ENCODE measurements around the gene ZNRD2. TPM values are rescaled to one million over a fixed set of nuclear protein-coding genes. Genes with fewer than 3 reads are reported as not detected.

ZNRD2 gene
- total RNA-seq, 1 experiment from 2014 or later, result 45.8 TPM

DNA sequence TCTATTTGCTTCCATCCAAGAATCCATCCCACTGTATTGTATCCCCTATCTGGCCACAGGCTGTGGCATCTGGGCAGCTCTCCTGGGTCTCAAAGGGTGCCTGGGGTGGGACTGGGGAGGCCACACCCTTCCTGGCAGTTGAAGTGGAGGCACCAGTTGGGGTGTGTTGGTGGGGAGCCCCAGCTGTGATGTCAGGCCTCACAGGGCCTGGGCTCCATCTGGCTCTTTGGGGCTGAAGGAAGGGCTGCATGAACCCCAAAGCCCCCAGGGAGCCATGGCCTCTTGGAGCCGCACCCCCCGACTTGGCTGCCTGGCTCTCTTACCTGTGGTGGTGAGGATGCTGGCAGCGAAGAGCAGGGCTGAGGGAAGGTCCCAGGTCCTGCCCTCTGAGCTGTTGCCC lies 24.9 kb downstream of the ZNRD2 start:
- H2BK15ac ChIP-seq (ENCODE audit: low read depth, low read length), result no peak overlapping the region
- no peaks in the 10 kb centered on the region for H3K9me3 Mint-ChIP-seq

More for the DNA sequence above, 24.9 kb downstream of the ZNRD2 start:
- no peak overlapping the region for H3K18ac ChIP-seq (ENCODE audit: insufficient read length, low read depth, low read length)
- H3K4me1 ChIP-seq (ENCODE audit: insufficient read depth, low read length), result no peaks in the 10 kb centered on the region; the same call in 1 of the 2 replicates
- no peak for DNase-seq
- H2BK5ac ChIP-seq (ENCODE audit: insufficient read length, low read length), result no peak overlapping the region
- no peaks in the 10 kb centered on the region for H3K23me2 ChIP-seq (ENCODE audit: insufficient read length, low read depth, low read length, poor library complexity, severe bottlenecking)
- no peak overlapping the region for H2BK20ac ChIP-seq (ENCODE audit: low read depth, low read length, poor library complexity, severe bottlenecking)
- no peak overlapping the region for H3K9ac ChIP-seq (ENCODE audit: extremely low read depth, insufficient read length, low read length)
- H3K4me2 ChIP-seq (ENCODE audit: insufficient read depth, insufficient read length, low read length), result no peak overlapping the region
- no peak overlapping the region for H3K56ac ChIP-seq (ENCODE audit: insufficient read length, low read depth, low read length)
- Mint-ChIP-seq H3K27ac (no peak overlapping the region), H3K4me1 (peaks cover 8 to 12% of the 10 kb centered on the region in 2 experiments), H3K27me3 (ENCODE audit: low read depth) (peaks cover 34% of the 10 kb centered on the region), H3K4me3 (no peak overlapping the region; a peak in 1 of 5 replicates), H3K36me3 (ENCODE audit: insufficient read depth in 1 of 3, low read depth in 3 of 3) (peaks cover 4 to 19% (median 10%) of the 10 kb centered on the region in 3 experiments; a peak in 6 of 7 replicates)
- H3K4ac ChIP-seq (ENCODE audit: low read depth, low read length), result no peak overlapping the region
- no peak overlapping the region for H4K91ac ChIP-seq (ENCODE audit: insufficient read length, low read depth, low read length)
- no peak overlapping the region for H3K27ac ChIP-seq (ENCODE audit: insufficient read length, low read depth, low read length)
- H3K79me2 ChIP-seq (ENCODE audit: insufficient read depth, low read length), result no peaks in the 10 kb centered on the region
- no peaks in the 10 kb centered on the region for H4K20me1 ChIP-seq (ENCODE audit: control insufficient read depth, insufficient read depth, insufficient read length)
- H3K79me1 ChIP-seq (ENCODE audit: insufficient read depth, low read depth, low read length, poor library complexity, severe bottlenecking), result no peaks in the 10 kb centered on the region
- H2AK5ac ChIP-seq (ENCODE audit: insufficient read length, low read length), result no peak overlapping the region
- WGBS (ENCODE audit: extremely low coverage, insufficient read length, low lambda C conversion rate), result no CpG with 5 or more reads among the region's 3 CpGs
- no peak overlapping the region for H4K8ac ChIP-seq (replicated peaks; ENCODE audit: insufficient read length, low read depth, low read length)
- no peak overlapping the region for H2BK12ac ChIP-seq (ENCODE audit: insufficient read length, low read depth, low read length)
- H3K9me3 ChIP-seq (ENCODE audit: control insufficient read depth, low read depth, low read length), result no peaks in the 10 kb centered on the region
- no peaks in the 10 kb centered on the region; the same call in 1 of the 2 replicates for H3K27me3 ChIP-seq (ENCODE audit: insufficient read depth, low read length)
- H4K5ac ChIP-seq (ENCODE audit: insufficient read length, low read depth, low read length), result no peak overlapping the region
- no peak overlapping the region for H2BK120ac ChIP-seq (ENCODE audit: low read depth, low read length, poor library complexity, severe bottlenecking)
- no peak overlapping the region for H2AFZ ChIP-seq (ENCODE audit: low read length)
- H3K14ac ChIP-seq (ENCODE audit: insufficient read depth, low read length), result no peak overlapping the region
- H3T11ph ChIP-seq (ENCODE audit: low read length), result no peak overlapping the region
- H3K23ac ChIP-seq (ENCODE audit: insufficient read length, low read depth, low read length), result no peak overlapping the region
- no peak for TF ChIP-seq CTCF (conservative IDR thresholded peaks at IDR 0.05)

Data from H9 (cell line).